Stimulated activated naive B cell treated with anti-CD40 and anti-IgM and Interleukin-4, amounts not matched to agents 10 μg/mL and 1 μg/mL and 100 μg/mL, for 72 hours (primary cell): ENCODE results near the gene SKIDA1.
A peak's percentile ranks its signal among the peaks of the same experiment; 100 is the strongest.

Experiments
- ATAC-seq, 2 donors: fragments of 150-1000 bp; cut with Tn5 transposase; replicated peaks; 2 replicates each; pipeline ENCODE4 v1.10.0; 2021; ENCODE audit warnings: moderate library complexity in 1 of 2
- DNase-seq: peaks from one replicate; pipeline ENCODE4 v3.0.0; 2021
- H3K27ac Mint-ChIP-seq: one replicate; pipeline ENCODE4 v1.8.0; 2022; ENCODE audit warnings: mild to moderate bottlenecking, mixed read lengths
- H3K27me3 Mint-ChIP-seq, 2 donors: one replicate each; pipeline ENCODE4 v1.8.0; 2022; ENCODE audit warnings: mixed read lengths in 2 of 2
- H3K36me3 Mint-ChIP-seq, 2 donors: one replicate each; pipeline ENCODE4 v1.8.0; 2022; ENCODE audit warnings: mixed read lengths in 2 of 2, mild to moderate bottlenecking in 1 of 2
- H3K4me1 Mint-ChIP-seq, 2 donors: one replicate each; pipeline ENCODE4 v1.8.0; 2022; ENCODE audit warnings: mixed read lengths in 2 of 2, mild to moderate bottlenecking in 1 of 2
- H3K4me3 Mint-ChIP-seq, 2 donors: one replicate each; pipeline ENCODE4 v1.8.0; 2022; ENCODE audit warnings: mild to moderate bottlenecking in 2 of 2, mixed read lengths in 2 of 2, moderate library complexity in 1 of 2
- H3K9me3 Mint-ChIP-seq, 2 donors: one replicate each; pipeline ENCODE4 v1.8.0; 2022; ENCODE audit warnings: mixed read lengths in 2 of 2, mild to moderate bottlenecking in 1 of 2

Gene SKIDA1

DNA sequence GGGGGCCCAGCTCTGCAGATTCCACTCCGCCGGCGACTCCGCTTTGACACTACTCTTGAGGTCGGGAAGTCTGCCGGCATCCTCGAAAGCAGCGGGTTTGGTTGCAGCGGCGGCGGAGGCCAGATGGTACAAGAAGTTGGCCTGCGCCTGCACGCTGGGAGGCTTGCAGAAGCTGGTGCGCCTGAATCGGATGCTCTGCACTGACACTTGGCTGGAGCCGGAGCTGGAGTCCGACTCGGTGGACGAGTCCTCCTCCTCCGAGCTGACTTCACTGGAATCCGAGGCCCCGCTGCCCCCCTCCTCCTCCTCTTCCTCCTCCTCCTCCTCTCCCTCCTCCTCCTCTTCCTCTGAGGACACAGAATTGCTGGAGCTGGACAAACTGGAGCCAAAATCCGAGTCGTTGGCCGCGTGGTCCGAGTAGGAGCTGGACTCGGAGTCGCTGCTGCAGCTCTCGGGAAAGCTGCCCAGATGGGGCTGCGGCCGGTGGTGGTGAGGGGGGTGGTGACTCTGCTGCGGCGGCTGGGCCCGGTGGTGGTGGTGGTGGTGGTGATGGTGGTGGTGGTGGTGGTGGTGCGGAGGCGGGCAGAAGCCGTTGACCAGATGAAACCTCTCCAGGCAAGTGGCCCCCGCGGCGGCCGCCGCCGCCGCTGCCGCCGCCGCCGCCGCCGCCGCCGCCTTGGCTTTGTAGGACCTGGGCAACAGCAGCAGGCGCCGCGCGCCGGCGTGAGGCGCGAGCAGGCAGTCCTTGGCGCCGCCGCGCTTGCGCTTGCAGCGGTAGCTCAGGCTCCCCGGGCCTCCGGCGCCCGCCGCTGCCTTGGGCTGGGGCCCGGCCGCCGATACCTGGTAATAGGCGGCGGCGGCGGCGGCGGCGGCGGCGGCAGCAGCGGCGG is 9.0 kb downstream of the SKIDA1 start:
- peak; percentile 75 to 77 for ATAC-seq
- H3K4me3 Mint-ChIP-seq: peak overlapping the region; percentile 82 to 88
- peaks cover 53 to 76% of the 10 kb centered on the region in 2 donors for H3K27me3 Mint-ChIP-seq
- peaks cover 24 to 39% of the 10 kb centered on the region in 2 donors for H3K4me1 Mint-ChIP-seq
- DNase-seq: no peak
- no peaks in the 10 kb centered on the region for H3K36me3 Mint-ChIP-seq
- no peak overlapping the region for H3K27ac Mint-ChIP-seq
- no peaks in the 10 kb centered on the region for H3K9me3 Mint-ChIP-seq

DNA sequence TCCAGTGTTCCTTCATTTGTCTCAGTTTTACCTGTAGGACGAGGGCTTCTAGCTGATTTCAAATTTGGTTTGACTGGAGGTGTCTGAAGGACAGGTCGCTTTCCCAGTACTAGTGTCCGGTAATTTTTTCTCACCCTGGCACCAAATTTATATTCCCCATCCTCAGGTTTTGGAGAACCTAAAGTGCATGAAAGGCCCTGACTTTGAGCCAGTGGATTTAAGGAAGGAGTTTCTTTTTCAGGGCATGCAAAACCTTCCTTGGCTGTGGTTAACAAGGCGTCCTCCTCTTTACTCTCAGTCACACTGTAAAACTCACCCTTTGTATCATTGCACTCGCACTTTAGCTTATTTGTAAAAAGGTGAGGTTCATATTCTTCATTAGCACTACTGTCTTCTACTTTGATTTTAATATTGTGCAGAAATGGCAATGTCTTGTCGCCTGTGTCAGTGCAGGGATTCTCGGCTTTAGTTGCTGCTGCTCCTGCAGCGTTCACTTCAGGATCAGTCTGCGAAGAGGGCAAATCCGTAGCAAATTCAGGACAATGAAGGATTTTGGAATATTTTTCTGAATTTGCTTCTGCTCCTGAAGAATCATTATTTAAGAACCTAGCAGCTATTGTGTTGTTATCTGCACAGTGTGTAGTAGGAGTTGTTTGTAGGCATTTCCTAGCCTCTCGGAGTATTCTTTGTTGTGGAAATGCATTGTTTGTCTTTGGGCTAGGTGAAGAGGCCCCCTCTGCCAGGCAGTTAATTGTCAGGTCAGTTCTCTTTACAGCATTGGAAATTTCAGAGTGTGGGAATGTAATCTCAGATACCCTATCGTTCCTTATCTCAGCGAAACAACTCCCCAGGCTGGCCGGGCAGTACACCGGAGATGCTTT is 9.9 kb downstream of the SKIDA1 start:
- DNase-seq: no peak
- peak overlapping the region; percentile 70 to 88 for H3K4me3 Mint-ChIP-seq
- peaks cover 51 to 75% of the 10 kb centered on the region in 2 donors for H3K27me3 Mint-ChIP-seq
- peaks cover 24 to 37% of the 10 kb centered on the region in 2 donors for H3K4me1 Mint-ChIP-seq
- H3K9me3 Mint-ChIP-seq: no peaks in the 10 kb centered on the region
- H3K36me3 Mint-ChIP-seq: no peaks in the 10 kb centered on the region
- no peak overlapping the region for H3K27ac Mint-ChIP-seq
- ATAC-seq: no peak

DNA sequence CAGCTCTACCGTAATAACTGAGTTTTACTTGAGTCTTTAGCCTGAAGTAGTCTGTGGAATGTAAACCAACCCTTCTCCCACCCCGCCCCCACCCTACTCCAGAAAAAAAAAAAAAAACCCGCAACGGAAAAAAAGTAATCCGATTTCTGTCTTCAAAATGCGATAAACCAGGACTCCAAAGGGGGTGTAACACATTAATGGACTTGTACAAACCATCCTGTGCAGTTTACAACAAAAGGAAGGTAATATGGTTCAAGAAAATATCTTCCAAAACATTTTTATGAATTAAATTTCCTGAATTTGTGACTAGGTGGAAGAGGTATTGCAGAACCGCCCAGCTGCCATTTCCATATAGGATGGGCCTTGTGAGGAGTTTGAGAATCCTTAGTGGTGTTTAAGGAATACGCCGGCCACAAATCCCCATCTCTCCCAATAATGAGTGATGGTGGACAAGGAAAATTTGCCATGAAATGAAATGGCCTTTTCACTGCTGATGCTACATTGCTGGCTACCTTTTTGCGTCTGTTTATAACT is 10.6 kb downstream of the SKIDA1 start:
- no peak overlapping the region for H3K4me3 Mint-ChIP-seq
- no peaks in the 10 kb centered on the region for H3K36me3 Mint-ChIP-seq
- peaks cover 45 to 68% of the 10 kb centered on the region in 2 donors for H3K27me3 Mint-ChIP-seq
- ATAC-seq (no peak), DNase-seq (no peak)
- no peaks in the 10 kb centered on the region for H3K9me3 Mint-ChIP-seq
- no peak overlapping the region for H3K27ac Mint-ChIP-seq
- H3K4me1 Mint-ChIP-seq: peaks cover 19 to 33% of the 10 kb centered on the region in 2 donors

DNA sequence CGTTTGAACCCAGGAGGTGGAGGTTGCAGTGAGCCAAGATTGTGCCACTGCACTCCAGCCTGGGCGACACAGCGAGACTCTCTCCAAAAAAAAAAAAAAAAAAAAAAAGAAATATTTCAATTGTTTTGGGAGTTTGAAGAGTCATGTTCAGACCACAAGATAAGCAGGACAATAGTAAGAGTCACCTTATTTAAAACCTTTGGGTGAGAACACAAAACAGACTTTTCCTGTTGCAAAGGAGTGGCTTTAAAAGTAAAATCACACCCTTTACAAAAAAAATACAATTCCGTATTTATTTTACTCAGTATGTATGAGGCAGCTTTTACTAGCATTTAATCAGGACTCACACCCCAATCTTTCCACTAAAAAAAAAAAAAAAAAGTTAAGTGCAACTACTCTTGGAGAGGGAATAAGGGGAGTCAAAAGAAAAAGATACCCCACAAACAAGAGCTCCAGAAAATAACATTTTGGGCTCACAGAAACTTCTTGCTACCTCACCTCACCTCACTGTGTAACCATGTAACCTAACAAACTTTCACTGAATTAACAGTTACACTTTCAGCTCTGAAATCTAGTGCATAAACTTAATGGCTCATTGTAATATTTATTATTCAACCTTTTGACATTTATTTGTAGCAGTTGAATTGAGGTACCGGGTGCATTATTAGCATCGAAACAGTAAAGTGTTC is 11.2 kb downstream of the SKIDA1 start:
- Mint-ChIP-seq H3K27me3 (peaks cover 42 to 67% of the 10 kb centered on the region in 2 donors), H3K36me3 (no peaks in the 10 kb centered on the region), H3K4me3 (no peak overlapping the region), H3K4me1 (peaks cover 17 to 32% of the 10 kb centered on the region in 2 donors), H3K27ac (no peak overlapping the region), H3K9me3 (no peaks in the 10 kb centered on the region)
- DNase-seq: no peak
- no peak for ATAC-seq

DNA sequence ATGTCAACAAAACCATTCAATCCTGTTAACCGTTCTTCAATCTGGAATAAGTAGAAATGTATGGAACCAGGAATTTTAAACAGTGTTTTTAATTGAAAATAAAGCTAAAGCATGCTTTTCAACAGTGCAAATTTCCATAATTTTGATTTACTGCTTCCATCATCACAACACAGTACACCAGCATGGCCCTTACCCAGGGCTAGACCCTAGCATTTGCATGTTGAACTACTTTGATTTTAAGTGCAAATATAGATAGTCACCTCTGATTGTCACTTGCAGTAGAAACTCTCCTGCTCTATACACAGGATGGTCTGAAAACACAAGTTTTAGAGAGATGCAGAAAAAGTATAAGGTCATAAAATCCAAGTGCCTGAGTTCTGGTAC is 12.1 kb downstream of the SKIDA1 start:
- Mint-ChIP-seq H3K9me3 (no peaks in the 10 kb centered on the region), H3K4me1 (peaks cover 14 to 23% of the 10 kb centered on the region in 2 donors), H3K4me3 (no peak overlapping the region), H3K27ac (no peak overlapping the region), H3K27me3 (peaks cover 44 to 70% of the 10 kb centered on the region in 2 donors), H3K36me3 (no peaks in the 10 kb centered on the region)
- no peak for DNase-seq
- ATAC-seq: no peak

DNA sequence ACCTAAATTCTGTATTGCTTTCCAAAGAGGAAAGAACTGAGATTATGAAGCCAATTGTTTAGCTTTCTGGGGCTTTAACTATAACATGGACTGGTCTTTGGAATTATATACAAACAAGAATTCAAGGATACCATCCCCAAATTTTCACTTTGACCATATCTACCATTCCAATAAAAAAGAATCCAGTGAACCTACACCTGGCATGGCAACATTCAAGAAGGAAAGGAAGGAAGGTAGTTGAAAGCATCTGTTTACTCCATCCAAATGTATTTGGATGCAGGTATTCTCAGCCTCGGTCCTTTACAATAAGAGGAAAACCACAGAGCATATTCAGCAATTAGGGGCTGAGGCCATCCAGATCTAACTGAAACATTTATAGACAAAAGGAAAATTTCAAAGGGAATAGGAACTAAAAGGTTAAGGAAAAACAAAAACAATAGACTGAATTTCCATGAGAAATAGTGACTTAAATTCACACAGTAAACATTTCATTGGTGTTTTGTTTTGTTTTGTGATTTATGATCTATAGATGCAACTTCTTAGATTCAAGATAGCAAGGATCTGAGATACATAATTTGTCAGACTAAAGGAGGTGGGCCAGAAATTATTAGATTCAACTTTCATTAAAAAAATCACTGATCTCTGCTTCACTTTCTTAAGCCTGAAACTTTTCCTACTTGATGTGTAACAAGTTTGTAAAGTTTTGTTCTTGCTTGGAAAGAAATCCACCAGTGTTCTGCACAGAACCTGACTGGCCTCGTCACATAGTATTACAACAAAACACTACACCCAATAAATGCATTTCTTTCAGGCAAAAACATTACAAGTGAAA is 12.7 kb downstream of the SKIDA1 start:
- Mint-ChIP-seq H3K4me3 (no peak overlapping the region), H3K9me3 (no peaks in the 10 kb centered on the region), H3K27me3 (peaks cover 44 to 70% of the 10 kb centered on the region in 2 donors), H3K4me1 (peaks cover 8 to 17% of the 10 kb centered on the region in 2 donors), H3K36me3 (no peaks in the 10 kb centered on the region), H3K27ac (no peak overlapping the region)
- ATAC-seq: no peak
- DNase-seq: no peak

DNA sequence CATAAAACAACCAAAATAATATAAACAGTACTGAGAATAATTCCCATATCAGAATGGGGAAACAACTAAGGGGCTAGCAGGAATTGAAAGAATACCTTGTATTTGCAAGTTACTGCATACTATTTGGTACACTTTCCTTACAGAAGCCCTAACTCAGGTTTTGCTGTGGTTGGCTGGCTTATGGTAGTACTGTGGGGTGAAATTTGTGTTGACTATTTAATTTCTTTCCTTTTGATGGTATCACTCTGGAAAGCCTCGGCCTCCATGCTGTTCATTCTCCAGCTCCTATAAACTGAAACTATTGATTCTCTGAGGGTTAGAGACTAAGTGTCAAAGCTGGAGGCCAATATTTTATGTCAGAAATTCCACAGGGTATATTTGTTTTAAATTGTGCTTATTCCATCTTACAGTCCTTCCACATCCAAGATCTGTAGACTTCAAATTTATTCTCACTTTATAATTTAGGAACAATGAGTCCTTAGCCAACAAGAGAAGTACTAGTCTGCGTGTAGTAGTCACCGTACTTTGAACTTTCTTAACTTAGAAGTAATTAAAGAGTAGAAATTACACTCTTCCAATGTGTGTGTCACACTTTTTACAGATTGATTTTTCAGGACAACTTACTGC is 13.4 kb downstream of the SKIDA1 start:
- H3K9me3 Mint-ChIP-seq: no peaks in the 10 kb centered on the region
- no peak for ATAC-seq
- peaks cover 46 to 68% of the 10 kb centered on the region in 2 donors for H3K27me3 Mint-ChIP-seq
- DNase-seq: no peak
- peaks cover 3 to 10% of the 10 kb centered on the region in 2 donors for H3K4me1 Mint-ChIP-seq
- H3K27ac Mint-ChIP-seq: no peak overlapping the region
- no peaks in the 10 kb centered on the region for H3K36me3 Mint-ChIP-seq
- no peak overlapping the region for H3K4me3 Mint-ChIP-seq

DNA sequence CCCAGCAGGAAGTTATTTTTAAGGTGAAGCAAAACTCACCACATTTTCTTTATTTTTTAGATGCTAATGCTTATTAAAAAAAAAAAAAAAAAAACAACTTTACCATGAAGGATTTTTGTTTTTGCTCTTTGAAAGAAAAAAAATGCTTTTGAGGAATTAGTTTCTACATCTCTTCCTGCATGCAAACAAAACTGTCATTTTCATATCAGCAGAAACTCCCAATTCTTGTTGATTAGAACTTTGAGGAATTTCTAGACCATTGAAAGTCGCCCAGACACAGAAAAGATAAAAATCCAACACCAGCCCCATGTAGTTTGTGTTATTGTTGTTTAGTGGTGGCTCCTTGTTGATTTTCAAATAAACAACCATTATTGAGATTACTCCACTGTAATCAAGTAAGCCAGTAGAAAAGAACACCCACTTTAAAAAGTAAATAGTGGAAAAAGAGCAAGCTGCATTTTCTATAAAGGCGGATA is 14.3 kb downstream of the SKIDA1 start:
- Mint-ChIP-seq H3K4me3 (no peak overlapping the region), H3K36me3 (no peaks in the 10 kb centered on the region), H3K4me1 (peaks cover 3 to 5% of the 10 kb centered on the region in 2 donors), H3K9me3 (no peaks in the 10 kb centered on the region), H3K27ac (no peak overlapping the region), H3K27me3 (peaks cover 47 to 71% of the 10 kb centered on the region in 2 donors)
- ATAC-seq: no peak
- DNase-seq: no peak

DNA sequence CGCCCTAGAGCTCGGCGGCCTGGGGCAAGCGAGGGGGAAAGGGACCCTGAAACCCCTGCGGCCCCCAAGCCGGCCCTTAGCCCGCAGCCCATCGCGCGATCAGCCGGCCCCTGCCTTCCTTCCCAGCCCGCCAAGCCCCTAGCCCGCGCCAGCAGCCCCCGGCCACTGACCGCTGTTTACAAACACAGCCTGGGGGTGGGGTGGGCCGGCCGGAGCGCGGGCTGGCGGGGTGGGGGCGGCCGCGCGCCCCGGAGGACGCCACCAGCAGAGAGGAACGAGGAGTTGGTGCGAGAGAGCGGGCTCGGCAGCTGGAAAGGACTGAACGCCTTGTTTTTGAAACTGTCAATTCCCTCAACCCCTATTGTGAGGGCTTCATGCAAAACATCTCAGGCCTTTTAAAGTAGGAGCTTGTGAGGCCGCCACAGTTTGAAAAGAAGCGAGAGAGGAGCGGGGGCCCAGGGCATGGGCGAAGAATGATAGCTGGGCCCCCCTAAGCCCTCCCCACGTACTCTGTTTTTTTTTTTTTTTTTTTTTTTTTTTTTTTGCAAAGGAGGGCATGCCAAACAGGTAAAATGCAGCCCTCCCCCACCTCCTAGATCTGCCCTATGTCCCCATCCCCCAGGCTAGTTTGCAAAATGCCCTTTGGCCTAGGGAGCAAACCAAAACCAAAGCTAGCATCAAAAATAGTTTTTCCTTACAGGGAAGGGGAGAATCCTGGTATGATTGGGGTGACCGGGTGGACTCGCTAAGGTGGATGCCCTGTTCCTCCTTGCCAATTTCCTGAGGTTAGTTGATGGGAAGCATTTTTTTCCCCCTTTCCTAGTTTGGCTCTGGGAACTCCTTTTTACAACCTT is 15.0 kb downstream of the SKIDA1 start:
- DNase-seq: no peak
- Mint-ChIP-seq H3K27me3 (peaks cover 40 to 64% of the 10 kb centered on the region in 2 donors), H3K4me3 (peak overlapping the region in 1 of 2 donors; percentile 50), H3K27ac (no peak overlapping the region), H3K36me3 (no peaks in the 10 kb centered on the region), H3K4me1 (no peaks in the 10 kb centered on the region), H3K9me3 (no peaks in the 10 kb centered on the region)
- no peak for ATAC-seq

DNA sequence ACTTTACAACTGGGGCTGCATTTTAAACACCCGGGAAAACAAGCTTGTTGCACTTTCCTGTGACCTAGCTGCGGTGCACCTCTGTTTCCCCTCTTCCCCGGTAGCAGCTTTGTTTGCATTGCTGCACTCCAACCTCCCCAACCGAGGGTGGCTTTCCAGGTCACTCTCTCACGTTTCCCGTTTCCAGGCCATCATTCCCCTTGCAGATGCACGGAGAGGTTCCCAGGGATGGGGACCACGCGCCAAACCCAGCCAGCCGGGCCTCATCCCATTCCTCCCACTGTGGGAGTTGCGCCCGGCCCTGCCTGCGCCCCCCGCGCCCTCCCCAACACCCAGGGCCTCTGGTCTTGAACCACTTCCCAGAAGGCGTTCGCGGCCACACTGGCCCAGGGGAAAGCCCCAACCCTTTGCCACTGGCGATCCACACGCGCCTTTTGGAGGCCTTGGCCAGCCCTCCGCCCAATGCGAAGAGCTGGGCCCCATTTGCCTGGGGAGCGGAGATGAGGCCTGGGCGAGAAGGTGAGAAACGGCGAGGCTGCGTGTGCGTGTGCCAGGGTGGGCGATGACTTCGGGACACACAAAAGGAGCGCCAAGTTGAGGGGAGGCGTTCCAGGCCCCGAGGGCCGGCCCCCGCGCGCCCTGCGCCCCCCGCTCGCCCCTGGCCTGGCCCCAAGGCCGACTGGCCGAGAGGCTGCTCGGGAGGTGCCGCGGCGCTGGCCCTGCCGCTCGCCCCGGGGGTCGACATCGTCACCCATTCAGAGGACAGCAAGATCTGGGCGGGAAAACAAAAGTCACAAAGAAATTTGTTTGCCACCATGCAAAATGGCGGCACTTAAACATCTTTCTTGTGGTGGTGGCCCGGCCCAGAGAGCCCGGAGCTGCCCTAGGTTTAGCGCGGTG is 15.9 kb downstream of the SKIDA1 start:
- ATAC-seq (no peak), DNase-seq (no peak)
- no peaks in the 10 kb centered on the region for H3K36me3 Mint-ChIP-seq
- H3K27me3 Mint-ChIP-seq: peaks cover 33 to 55% of the 10 kb centered on the region in 2 donors
- H3K4me3 Mint-ChIP-seq: peak overlapping the region in 1 of 2 donors; percentile 28
- H3K4me1 Mint-ChIP-seq: no peaks in the 10 kb centered on the region
- H3K9me3 Mint-ChIP-seq: no peaks in the 10 kb centered on the region
- H3K27ac Mint-ChIP-seq: no peak overlapping the region

DNA sequence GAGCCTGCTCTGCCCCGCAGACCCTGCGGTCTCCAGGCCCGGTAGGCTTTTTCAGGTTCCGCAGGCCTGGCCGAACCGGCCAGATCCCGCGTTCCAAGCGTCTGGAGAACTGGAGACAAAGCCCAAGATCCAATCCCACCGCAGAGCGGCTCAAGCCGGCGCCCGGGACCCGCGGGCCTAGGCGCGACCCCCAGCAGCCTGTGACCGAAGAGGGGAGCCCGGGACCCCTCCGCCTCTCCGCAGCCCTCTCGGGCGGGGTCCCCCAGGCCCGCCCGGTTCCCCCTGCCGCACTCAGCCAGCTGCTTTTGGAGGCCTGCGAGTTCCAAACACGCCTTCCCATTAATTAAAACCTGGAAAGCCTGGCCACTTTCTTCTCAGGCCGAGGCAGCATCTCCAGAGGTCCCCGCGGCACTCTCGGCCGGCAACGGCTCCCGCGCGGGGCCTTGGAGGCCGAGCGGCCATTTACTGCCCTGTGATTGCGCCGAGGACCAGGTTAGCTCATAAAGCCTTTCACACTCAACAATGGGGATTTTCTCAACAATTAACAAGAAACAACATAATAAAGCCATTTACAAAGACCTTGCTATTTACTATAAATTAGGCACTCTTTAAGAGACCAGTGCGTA is 16.7 kb downstream of the SKIDA1 start:
- DNase-seq (no peak), ATAC-seq (no peak)
- H3K27ac Mint-ChIP-seq: no peak overlapping the region
- peaks cover 34 to 52% of the 10 kb centered on the region in 2 donors for H3K27me3 Mint-ChIP-seq
- H3K4me1 Mint-ChIP-seq: no peaks in the 10 kb centered on the region
- no peaks in the 10 kb centered on the region for H3K9me3 Mint-ChIP-seq
- no peak overlapping the region for H3K4me3 Mint-ChIP-seq
- H3K36me3 Mint-ChIP-seq: no peaks in the 10 kb centered on the region
